HG03175 (cell line): ENCODE results near the gene SERINC2.
"Not testable (repeated sequence)": the region's sequence is repeated elsewhere in the genome, so short reads cannot be mapped to it uniquely, and the experiment has no call there.

Source experiments
- ATAC-seq: cut with Tn5 transposase; IDR thresholded peaks from one replicate; pipeline ENCODE4 v1.9.1; 2021; ENCODE audit warnings: mild to moderate bottlenecking, moderate library complexity; ENCODE audit not compliant: unreplicated experiment

Gene SERINC2

GRCh38 chr1:31382379-31382989 is 30.5 kb upstream of the SERINC2 start:
- no peak for ATAC-seq

DNA sequence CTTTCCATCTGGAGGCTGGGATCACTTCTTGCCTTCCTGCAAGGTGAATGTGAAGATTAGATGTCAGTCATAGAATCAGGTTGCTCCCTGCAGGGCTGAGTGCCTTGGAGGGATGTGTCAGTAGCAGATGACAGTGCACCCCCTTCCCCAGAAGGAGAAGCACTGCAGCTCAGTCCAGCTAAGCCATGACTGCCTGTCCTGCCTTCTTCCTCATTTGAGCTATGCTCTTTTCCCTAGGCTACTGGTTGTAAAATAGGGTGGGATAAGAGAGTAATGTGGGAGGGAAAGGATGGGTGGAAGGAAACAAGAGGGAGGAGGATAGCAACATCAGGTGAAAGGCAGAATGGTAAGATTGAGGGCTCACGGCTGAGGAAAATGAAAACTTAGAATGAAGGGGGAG is 29.0 kb upstream of the SERINC2 start:
- ATAC-seq, result no peak

GRCh38 chr1:31386576-31387243 is 26.3 kb upstream of the SERINC2 start:
- not testable (repeated sequence) for ATAC-seq

- ATAC-seq, result no peak
Observed at GRCh38 chr1:31387612-31388011, 25.4 kb upstream of the SERINC2 start.

DNA sequence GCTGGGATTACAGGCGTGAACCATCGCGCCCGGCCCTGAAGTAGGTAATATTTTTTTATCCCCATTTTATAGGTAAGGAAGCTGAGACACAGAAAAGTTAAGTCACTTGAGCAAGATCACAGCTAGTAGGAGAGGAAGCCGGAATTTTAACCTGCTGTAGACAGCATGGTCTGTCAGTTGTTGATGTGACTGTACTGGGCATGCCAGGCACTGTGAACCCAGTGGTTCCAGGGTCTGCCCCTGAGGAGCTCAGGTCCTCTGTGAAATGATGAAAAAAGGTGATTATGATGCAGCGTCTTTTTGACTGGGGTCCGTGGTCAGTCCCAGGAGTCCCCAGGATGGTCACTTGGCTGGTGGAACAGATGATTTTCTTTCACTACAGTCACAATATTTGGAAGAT is 23.4 kb upstream of the SERINC2 start:
- ATAC-seq, result no peak

GRCh38 chr1:31390071-31390470 is 22.9 kb upstream of the SERINC2 start:
- no peak for ATAC-seq

DNA sequence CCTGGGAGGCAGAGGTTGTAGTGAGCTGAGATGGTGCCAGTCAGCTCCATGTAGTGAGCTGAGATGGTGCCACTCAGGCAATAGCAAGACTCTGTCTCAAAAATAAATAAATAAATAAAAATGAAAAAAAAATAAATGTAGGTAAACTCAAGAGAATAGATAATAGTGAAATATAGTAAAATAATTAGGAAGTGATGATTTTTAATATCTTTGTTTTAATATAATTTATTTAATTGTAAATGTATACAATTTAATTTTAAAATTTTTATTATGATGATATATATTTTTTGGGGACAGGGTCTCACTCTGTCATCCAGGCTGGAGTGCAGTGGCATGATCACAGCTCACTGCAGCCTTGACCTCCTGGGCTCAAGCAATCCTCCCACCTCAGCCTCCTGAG is 19.6 kb upstream of the SERINC2 start:
- ATAC-seq, result no peak

- peak; percentile 78 for ATAC-seq
Observed at GRCh38 chr1:31394584-31395193, 18.3 kb upstream of the SERINC2 start.

DNA sequence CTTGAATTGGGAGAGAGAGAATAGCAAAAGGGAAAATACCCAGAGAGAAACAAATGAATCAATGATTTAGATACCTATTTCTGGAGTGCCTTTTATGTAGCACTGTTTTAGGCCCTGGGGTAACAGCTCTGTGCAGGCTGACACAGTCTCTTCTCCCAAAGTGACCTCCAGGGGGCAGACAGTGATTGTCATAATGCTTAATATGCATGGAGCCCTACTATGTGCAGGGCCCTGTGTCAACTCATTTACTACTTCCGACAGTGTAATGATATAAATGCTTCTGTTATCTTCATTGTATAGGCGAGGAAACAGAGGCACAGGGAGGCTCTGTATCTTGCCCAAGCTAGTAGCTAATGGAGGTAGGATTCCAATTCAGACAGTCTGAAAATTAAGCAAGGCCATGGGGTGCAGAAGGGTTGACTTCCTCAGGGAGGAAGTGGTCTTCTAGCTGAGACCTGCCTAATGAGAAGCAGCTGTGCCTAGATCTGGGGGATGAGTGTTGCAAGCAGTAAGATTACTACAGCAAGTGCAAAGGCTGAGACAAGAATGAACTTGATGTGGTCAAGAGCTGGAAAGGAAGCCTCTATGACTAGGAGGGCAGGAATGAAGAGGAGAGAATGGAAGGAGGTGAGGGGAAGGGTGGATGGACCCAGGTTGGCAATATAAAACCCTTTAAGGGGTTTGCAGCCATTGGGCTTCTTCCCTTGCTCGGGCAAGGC is 16.2 kb upstream of the SERINC2 start:
- no peak for ATAC-seq

DNA sequence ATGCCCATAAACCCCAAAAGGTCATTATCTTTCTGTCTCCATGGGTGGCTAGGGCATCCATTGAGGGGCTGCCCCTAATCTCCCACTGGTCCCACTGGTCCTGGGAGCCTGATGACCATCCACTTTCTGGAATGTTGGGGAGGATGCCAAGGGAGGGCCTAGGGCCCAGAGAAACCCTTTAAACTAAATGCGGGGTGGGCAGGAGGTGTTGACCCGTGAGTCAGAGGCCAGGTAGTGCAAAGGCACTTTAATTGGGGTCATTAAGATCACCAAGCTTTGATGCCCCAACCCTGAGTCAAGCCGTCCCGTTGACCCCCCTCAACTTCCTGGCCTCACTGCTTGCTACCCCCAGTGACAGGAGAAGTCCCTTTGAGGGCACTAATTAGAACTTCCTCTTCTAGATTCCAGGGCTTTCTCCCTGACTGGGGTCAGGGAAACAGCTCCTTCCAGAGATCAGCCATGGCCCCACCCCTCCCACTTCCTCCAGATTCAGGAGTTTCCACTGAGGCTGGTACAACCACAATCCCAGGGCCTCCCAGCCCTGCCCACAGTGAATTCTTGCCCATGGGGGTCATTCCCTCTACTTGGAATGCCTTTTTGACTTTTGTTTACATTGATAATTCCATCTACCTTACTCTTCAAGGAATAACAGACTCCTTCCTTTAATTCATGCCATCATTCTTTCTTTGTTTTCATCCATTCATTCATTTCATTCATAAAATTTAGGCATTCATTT is 15.5 kb upstream of the SERINC2 start:
- no peak for ATAC-seq

- no peak for ATAC-seq
Observed at GRCh38 chr1:31398246-31398645, 14.8 kb upstream of the SERINC2 start.

GRCh38 chr1:31399976-31400375 is 13.0 kb upstream of the SERINC2 start:
- ATAC-seq, result no peak

- no peak for ATAC-seq
Observed at GRCh38 chr1:31400393-31400792, 12.6 kb upstream of the SERINC2 start.

DNA sequence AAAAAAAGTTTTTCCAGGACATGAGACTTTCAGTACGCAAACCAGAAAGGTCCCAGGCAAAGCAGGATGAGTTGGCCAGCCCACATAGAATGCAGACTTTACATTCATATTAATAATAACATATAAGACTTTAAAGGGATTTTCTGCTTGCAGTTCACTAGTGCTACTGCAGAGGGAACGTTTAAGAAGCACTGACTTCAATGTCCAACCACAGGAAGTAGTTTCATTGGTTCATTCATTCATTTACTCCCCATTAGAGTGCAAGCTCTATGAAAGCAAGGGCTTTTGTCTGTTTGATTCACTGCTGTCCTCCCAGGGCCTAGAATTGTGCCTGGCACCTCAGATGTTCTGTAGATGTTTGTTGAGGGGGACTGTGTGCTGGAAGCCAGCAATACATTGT is 11.8 kb upstream of the SERINC2 start:
- ATAC-seq, result no peak

DNA sequence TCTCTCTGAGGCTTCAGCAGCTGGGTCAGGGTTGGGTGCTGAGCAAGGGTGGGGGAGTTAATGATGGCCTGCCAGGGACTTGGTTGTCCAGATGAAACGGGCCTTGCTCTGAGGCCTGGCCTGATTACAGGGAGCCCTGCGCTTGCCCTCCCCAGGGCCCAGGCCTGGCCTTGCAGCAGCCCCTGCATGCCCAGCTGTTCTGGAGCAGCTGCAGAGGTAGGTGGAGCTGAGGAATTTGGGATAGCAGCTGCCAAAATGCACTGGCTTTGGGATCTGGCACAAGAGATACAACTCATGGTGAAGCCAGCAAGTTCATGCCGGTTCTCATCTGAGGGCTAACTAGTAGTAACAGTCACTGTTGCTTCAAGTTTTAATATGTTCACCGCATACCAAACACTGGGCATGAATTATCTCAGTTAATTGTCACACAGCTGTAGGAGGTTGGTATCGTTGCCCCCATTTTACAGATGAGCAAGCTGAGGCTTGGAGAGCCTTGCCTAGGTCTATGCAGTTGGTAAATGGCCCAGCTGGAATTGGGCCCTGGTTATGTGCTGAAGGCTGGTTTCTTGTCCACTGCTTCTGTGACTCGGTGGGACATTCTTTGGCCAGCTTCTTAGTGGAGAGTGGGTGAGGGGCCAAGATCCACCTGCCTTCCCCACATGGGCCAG is 7.3 kb upstream of the SERINC2 start:
- no peak for ATAC-seq

GRCh38 chr1:31407029-31407626 is 5.9 kb upstream of the SERINC2 start:
- no peak for ATAC-seq

DNA sequence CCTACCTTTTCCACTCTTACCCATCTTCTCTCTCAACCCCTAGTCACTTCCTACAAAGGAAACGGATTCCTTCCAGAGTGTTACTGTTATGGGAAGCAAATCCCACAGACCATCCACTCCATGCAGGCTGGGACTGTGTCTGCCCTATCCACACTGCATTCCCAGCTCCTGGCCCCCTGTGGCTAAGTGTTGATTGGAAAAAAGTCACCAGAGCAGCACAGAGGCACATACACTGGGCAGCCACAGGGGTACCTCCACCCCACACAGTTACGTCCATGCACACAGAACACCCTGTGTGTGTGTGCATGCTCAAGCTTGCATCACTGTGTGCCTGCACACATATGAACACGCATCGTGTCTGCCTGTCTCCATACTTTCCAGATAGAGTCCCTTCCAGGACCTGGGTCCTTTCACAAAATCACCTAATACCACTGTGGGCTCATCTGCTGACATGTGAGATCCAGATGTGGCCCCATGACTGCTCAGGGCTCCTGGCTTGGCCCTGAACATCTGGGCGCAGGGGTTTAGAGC is 4.2 kb upstream of the SERINC2 start:
- ATAC-seq, result no peak

GRCh38 chr1:31409946-31410858 is 2.8 kb upstream of the SERINC2 start:
- no peak for ATAC-seq

DNA sequence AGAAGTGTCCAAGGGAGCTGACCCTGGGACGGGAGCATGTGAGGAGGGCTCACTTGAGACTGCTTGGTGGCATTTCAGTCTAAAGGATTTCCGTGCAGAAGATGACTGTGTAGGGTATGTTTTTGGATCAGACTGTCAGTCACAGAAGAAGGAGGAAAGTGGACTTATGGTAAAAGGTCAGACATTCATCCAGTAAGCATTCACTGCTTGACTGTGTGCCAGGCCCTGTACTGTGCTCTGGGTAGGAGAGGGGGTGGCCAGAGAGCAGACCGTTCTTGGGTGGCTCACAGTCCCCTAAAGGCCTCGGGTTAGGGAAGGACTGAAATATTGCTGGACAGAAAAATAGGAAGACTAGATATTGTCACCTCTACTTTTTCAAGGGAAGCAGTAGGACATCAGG is 2.1 kb upstream of the SERINC2 start:
- ATAC-seq, result no peak
